ENCODE measurements around the gene MRTFA. TPM values are rescaled to one million over a fixed set of nuclear protein-coding genes. Genes with fewer than 3 reads are reported as not detected.

Gene MRTFA
- total RNA-seq, 1 donor from 2014 or later: 99.3 TPM

GRCh38 chr22:40529821-40530220 lies 106.7 kb downstream of the MRTFA start:
- Histone ChIP-seq H3K4me3 (no peak overlapping the region), H3K27ac (peak overlapping the region; percentile 67 to 92), H3K4me1 (peaks cover 0 to 41% of the 10 kb centered on the region in 2 donors), H3K36me3 (no peaks in the 10 kb centered on the region), H3K27me3 (no peaks in the 10 kb centered on the region), H3K9me3 (no peaks in the 10 kb centered on the region)
- TF ChIP-seq CTCF (IDR thresholded peaks at IDR 0.05): no peak
- no peak for DNase-seq (ENCODE audit: low spot score in 2 of 2)
- intact Hi-C loops (cut with DNase I): loop anchor here (5.0 kb wide), 2 partner anchors 83 to 107 kb away; partner anchors contain the start of gene MRTFA

- H3K27me3 ChIP-seq: no peaks in the 10 kb centered on the region
- H3K27ac ChIP-seq: peak overlapping the region; percentile 67 to 68
- H3K36me3 ChIP-seq: no peaks in the 10 kb centered on the region
- no peak for TF ChIP-seq CTCF (IDR thresholded peaks at IDR 0.05)
- H3K4me3 ChIP-seq: no peak overlapping the region
- DNase-seq (ENCODE audit: low spot score in 2 of 2): no peak
- intact Hi-C loops (cut with DNase I): loop anchor here (5.0 kb wide), 1 partner anchor 110 kb away; the partner anchor contains the start of gene MRTFA
- no peaks in the 10 kb centered on the region for H3K9me3 ChIP-seq
- peaks cover 0 to 31% of the 10 kb centered on the region in 2 donors for H3K4me1 ChIP-seq
Measured at GRCh38 chr22:40526960-40527359, 109.6 kb downstream of the MRTFA start.

GRCh38 chr22:40525250-40525884 lies 111.2 kb downstream of the MRTFA start:
- Histone ChIP-seq H3K27me3 (no peaks in the 10 kb centered on the region), H3K9me3 (no peaks in the 10 kb centered on the region), H3K36me3 (no peaks in the 10 kb centered on the region), H3K4me1 (peaks cover 0 to 31% of the 10 kb centered on the region in 2 donors), H3K4me3 (no peak overlapping the region), H3K27ac (no peak overlapping the region)
- TF ChIP-seq CTCF (IDR thresholded peaks at IDR 0.05): peak; percentile 52 to 64 (median 54)
- DNase-seq (ENCODE audit: low spot score in 2 of 2): no peak
- intact Hi-C loops (cut with DNase I): loop anchor here (5.0 kb wide), 1 partner anchor 112 kb away; the partner anchor contains the start of gene MRTFA

GRCh38 chr22:40524392-40525249 lies 111.9 kb downstream of the MRTFA start:
- H3K27ac ChIP-seq: no peak overlapping the region
- intact Hi-C loops (cut with DNase I): loop anchor here (5.0 kb wide), 1 partner anchor 113 kb away; the partner anchor contains the start of gene MRTFA
- no peaks in the 10 kb centered on the region for H3K9me3 ChIP-seq
- H3K4me1 ChIP-seq: peaks cover 0 to 28% of the 10 kb centered on the region in 2 donors
- H3K36me3 ChIP-seq: no peaks in the 10 kb centered on the region
- no peaks in the 10 kb centered on the region for H3K27me3 ChIP-seq
- no peak for DNase-seq (ENCODE audit: low spot score in 2 of 2)
- peak in 1 of 3 experiments; percentile 31 for TF ChIP-seq CTCF (IDR thresholded peaks at IDR 0.05)
- H3K4me3 ChIP-seq: no peak overlapping the region

- H3K27ac ChIP-seq: no peak overlapping the region
- H3K9me3 ChIP-seq: no peaks in the 10 kb centered on the region
- DNase-seq (ENCODE audit: low spot score in 2 of 2): no peak
- no peak for TF ChIP-seq CTCF (IDR thresholded peaks at IDR 0.05)
- peaks cover 0 to 30% of the 10 kb centered on the region in 2 donors for H3K4me1 ChIP-seq
- intact Hi-C loops (cut with DNase I): no loop called here
- H3K27me3 ChIP-seq: no peaks in the 10 kb centered on the region
- no peak overlapping the region for H3K4me3 ChIP-seq
- no peaks in the 10 kb centered on the region for H3K36me3 ChIP-seq
Measured at GRCh38 chr22:40522141-40522540, 114.4 kb downstream of the MRTFA start.

All from ascending aorta (tissue), 2 donors.